Lower leg skin (tissue), 4 donors: Measurements from ENCODE around the gene FNIP1. TPM values are rescaled to one million over a fixed set of nuclear protein-coding genes. Genes with fewer than 3 reads are reported as not detected.

Experiments
- DNase-seq, 2 donors: peaks; one replicate each; pipeline ENCODE4 v3.0.0-alpha.2; 2019; ENCODE audit warnings: low spot score in 2 of 2
- H3K4me3 ChIP-seq: fragments of 200-600 bp; sonication (generic); 2 replicates; pipeline ENCODE4 v1.5.1; 2017; ENCODE audit warnings: mild to moderate bottlenecking, low read depth; ENCODE audit not compliant: poor library complexity, severe bottlenecking
- POLR2A ChIP-seq, 2 donors: fragments of 450-650 bp; IDR thresholded peaks; one replicate each; pipeline ENCODE4 v1.6.1; 2016 to 2017; ENCODE audit warnings: antibody characterized with exemption in 2 of 2, mild to moderate bottlenecking in 1 of 2, moderate library complexity in 1 of 2
- WGBS, 2 donors: methylation state at CpG; one replicate each; pipeline ENCODE4 v1.1.5; 2018; 5-methylcytosine and 5-hydroxymethylcytosine counted together
- intact Hi-C: fragments of 100-400 bp; cut with DNase I; formaldehyde crosslinking; loops from one replicate; pipeline ENCODE4 v1.15.0; 2023; ENCODE audit warnings: low total_unique reads
- total RNA-seq, 4 donors: library from RNA; depleted of rRNA; stranded (reverse); fragments of >200 nt; gene quantifications; one replicate each; pipeline ENCODE4 v1.1.0, GENCODE V29; 2016
- TF ChIP-seq, protein P1 (sequence below), 3 donors: fragments of 450-650 bp; IDR thresholded peaks; one replicate each; pipeline ENCODE4 v1.5.1; 2016; ENCODE audit warnings: antibody characterized with exemption in 3 of 3, mild to moderate bottlenecking in 3 of 3, moderate library complexity in 2 of 3

Gene FNIP1
- total RNA-seq, 4 donors from 2014 or later = 31.3 to 48.1 (median 36.2) TPM

GRCh38 chr5:131791866-131792265 is 5.0 kb downstream of the FNIP1 start:
- H3K4me3 ChIP-seq = no peak overlapping the region
- TF ChIP-seq, protein P1, sequence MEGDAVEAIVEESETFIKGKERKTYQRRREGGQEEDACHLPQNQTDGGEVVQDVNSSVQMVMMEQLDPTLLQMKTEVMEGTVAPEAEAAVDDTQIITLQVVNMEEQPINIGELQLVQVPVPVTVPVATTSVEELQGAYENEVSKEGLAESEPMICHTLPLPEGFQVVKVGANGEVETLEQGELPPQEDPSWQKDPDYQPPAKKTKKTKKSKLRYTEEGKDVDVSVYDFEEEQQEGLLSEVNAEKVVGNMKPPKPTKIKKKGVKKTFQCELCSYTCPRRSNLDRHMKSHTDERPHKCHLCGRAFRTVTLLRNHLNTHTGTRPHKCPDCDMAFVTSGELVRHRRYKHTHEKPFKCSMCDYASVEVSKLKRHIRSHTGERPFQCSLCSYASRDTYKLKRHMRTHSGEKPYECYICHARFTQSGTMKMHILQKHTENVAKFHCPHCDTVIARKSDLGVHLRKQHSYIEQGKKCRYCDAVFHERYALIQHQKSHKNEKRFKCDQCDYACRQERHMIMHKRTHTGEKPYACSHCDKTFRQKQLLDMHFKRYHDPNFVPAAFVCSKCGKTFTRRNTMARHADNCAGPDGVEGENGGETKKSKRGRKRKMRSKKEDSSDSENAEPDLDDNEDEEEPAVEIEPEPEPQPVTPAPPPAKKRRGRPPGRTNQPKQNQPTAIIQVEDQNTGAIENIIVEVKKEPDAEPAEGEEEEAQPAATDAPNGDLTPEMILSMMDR (IDR thresholded peaks at IDR 0.05) = no peak
- no peak for TF ChIP-seq POLR2A (IDR thresholded peaks at IDR 0.05)
- no peak for DNase-seq
- intact Hi-C loops = no loop called here
- 94 to 96% methylated on average over 6 of the region's 6 CpGs for WGBS, 2 donors

GRCh38 chr5:131790550-131790949 is 6.3 kb downstream of the FNIP1 start:
- no peak for DNase-seq
- intact Hi-C loops = no loop called here
- WGBS, 2 donors = 91 to 93% methylated on average over 2 of the region's 2 CpGs
- no peak for TF ChIP-seq POLR2A (IDR thresholded peaks at IDR 0.05)
- TF ChIP-seq, protein P1 (IDR thresholded peaks at IDR 0.05) = no peak
- no peak overlapping the region for H3K4me3 ChIP-seq

GRCh38 chr5:131789765-131790164 is 7.1 kb downstream of the FNIP1 start:
- intact Hi-C loops = no loop called here
- TF ChIP-seq POLR2A (IDR thresholded peaks at IDR 0.05) = no peak
- TF ChIP-seq, protein P1 (IDR thresholded peaks at IDR 0.05) = no peak
- DNase-seq = no peak
- H3K4me3 ChIP-seq = no peak overlapping the region
- WGBS, 2 donors = 79 to 84% methylated on average over 3 of the region's 3 CpGs

DNA sequence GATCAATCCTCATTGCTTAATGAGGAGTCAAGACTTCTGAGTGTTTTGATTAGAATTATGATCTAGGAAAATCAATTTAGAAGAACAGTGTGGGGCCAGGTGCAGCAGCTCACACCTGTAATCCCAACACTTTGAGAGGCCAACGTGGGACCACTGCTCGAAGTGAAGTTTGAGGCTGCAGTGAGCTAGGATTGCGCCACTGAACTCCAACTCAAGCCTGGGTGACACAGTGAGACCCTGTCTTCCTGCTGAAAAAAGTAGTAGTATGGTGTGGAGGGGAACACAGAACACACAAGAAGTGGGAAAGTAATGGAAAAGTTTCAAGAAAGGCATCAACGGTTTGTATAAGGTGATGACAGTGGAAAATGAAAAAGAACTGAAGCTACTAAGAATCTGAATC is 9.1 kb downstream of the FNIP1 start:
- WGBS, 2 donors = 85 to 88% methylated on average over 4 of the region's 4 CpGs
- no peak for DNase-seq
- no peak for TF ChIP-seq POLR2A (IDR thresholded peaks at IDR 0.05)
- TF ChIP-seq, protein P1 (IDR thresholded peaks at IDR 0.05) = no peak
- intact Hi-C loops = no loop called here
- no peak overlapping the region for H3K4me3 ChIP-seq

GRCh38 chr5:131786900-131787692 is 9.7 kb downstream of the FNIP1 start:
- no peak for DNase-seq
- no peak for TF ChIP-seq POLR2A (IDR thresholded peaks at IDR 0.05)
- TF ChIP-seq, protein P1 (IDR thresholded peaks at IDR 0.05) = no peak
- intact Hi-C loops = no loop called here
- H3K4me3 ChIP-seq = no peak overlapping the region
- WGBS, 2 donors = 78 to 82% methylated on average over 4 of the region's 4 CpGs

- DNase-seq = no peak
- H3K4me3 ChIP-seq = no peak overlapping the region
- 84 to 90% methylated on average over 1 of the region's 1 CpG for WGBS, 2 donors
- TF ChIP-seq POLR2A (IDR thresholded peaks at IDR 0.05) = no peak
- TF ChIP-seq, protein P1 (IDR thresholded peaks at IDR 0.05) = no peak
- intact Hi-C loops = no loop called here
Observed at GRCh38 chr5:131786036-131786435, 10.8 kb downstream of the FNIP1 start.
